ENCODE data around the gene IL19.

DNA sequence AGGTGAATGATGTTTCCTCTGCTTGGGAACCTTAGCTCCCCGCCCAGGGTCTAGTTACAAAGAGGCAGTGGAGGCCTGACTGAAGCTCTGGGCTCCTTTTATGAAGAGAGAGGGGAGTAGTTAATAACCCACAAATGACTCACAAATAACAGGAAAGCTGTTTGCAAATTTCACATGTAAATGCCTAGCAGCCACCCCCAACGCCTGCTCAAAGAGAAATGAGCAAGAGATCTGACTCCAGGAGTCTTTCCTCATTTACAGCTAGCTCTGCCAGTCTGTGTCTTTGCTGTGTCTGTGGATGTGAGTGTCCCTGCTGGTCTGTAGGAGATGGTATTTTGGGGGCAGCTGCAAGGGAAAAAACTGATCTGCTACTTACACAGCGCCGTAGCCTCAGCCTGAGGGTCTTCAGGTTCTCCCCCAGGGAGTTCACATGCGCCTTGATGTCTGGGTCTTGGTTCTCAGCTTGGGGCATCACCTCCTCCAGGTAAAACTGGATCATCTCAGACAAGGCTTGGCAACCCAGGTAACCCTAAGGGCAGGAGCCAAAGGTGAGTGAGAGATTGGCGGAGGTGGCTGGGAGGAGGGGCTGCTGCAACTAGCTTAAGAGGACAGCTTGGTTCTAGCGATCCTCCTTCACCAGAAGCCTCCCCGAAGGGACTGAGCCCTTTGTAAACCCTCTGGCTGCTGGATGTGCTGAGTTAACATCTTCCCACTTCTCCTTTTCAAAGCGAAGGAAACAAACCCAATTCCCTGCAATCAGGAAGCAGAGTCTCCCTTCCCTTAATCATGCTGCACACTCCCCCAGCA, at the start of gene IL19:
- TF ChIP-seq CTCF (IDR thresholded peaks at IDR 0.05) (no peak), POLR2A (IDR thresholded peaks at IDR 0.05) (no peak), EP300 (IDR thresholded peaks at IDR 0.05) (no peak)
